KMS-11 (cell line): ENCODE measurements around the gene NCF1.
"Not testable (repeated sequence)": the region's sequence is repeated elsewhere in the genome, so short reads cannot be mapped to it uniquely, and the experiment has no call there.

Experiments
- H2AFZ ChIP-seq: fragments of 200-600 bp; sonication (generic); 2 replicates; pipeline ENCODE4 v1.6.1; 2016; ENCODE audit warnings: antibody characterized with exemption, mixed run types, low read depth
- H3K27ac ChIP-seq: fragments of 200-600 bp; sonication (generic); 2 replicates; pipeline ENCODE4 v1.6.1; 2016; ENCODE audit warnings: mild to moderate bottlenecking, mixed run types
- H3K27me3 ChIP-seq: fragments of 200-600 bp; sonication (generic); 2 replicates; pipeline ENCODE4 v1.6.1; 2017; ENCODE audit warnings: mild to moderate bottlenecking, low read depth, mixed run types, moderate library complexity; ENCODE audit not compliant: insufficient read depth
- H3K36me3 ChIP-seq: fragments of 200-600 bp; sonication (generic); 2 replicates; pipeline ENCODE4 v1.6.1; 2017; ENCODE audit warnings: mild to moderate bottlenecking, mixed run types; ENCODE audit not compliant: insufficient read depth
- H3K4me1 ChIP-seq: fragments of 200-600 bp; sonication (generic); 2 replicates; pipeline ENCODE4 v1.6.1; 2016; ENCODE audit warnings: mild to moderate bottlenecking, low read depth, mixed run types; ENCODE audit not compliant: poor library complexity, severe bottlenecking
- H3K4me2 ChIP-seq: fragments of 200-600 bp; sonication (generic); 2 replicates; pipeline ENCODE4 v1.7.0; 2016; ENCODE audit warnings: mild to moderate bottlenecking, mixed run types
- H3K4me3 ChIP-seq: fragments of 200-600 bp; sonication (generic); IDR thresholded peaks from 2 replicates; pipeline ENCODE4 v1.6.1; 2017; ENCODE audit warnings: low read depth, low read length, mixed read lengths; ENCODE audit not compliant: insufficient read depth
- H3K79me2 ChIP-seq: fragments of 200-600 bp; sonication (generic); 2 replicates; pipeline ENCODE4 v1.6.1; 2016; ENCODE audit warnings: low read depth, mixed run types; ENCODE audit not compliant: insufficient read depth
- H3K9ac ChIP-seq: fragments of 200-600 bp; sonication (generic); 2 replicates; pipeline ENCODE4 v1.6.1; 2016; ENCODE audit warnings: mild to moderate bottlenecking, mixed run types
- H4K20me1 ChIP-seq: fragments of 200-600 bp; sonication (generic); 2 replicates; pipeline ENCODE4 v1.6.1; 2016; ENCODE audit warnings: mild to moderate bottlenecking, mixed run types; ENCODE audit not compliant: insufficient read depth
- TF ChIP-seq, protein P1 (sequence below): fragments of 200-600 bp; sonication (generic); conservative IDR thresholded peaks from 2 replicates; pipeline ENCODE4 v1.6.1; 2017; ENCODE audit warnings: low read depth, mild to moderate bottlenecking, antibody characterized with exemption, low read length, moderate library complexity, mixed read lengths

Gene NCF1

DNA sequence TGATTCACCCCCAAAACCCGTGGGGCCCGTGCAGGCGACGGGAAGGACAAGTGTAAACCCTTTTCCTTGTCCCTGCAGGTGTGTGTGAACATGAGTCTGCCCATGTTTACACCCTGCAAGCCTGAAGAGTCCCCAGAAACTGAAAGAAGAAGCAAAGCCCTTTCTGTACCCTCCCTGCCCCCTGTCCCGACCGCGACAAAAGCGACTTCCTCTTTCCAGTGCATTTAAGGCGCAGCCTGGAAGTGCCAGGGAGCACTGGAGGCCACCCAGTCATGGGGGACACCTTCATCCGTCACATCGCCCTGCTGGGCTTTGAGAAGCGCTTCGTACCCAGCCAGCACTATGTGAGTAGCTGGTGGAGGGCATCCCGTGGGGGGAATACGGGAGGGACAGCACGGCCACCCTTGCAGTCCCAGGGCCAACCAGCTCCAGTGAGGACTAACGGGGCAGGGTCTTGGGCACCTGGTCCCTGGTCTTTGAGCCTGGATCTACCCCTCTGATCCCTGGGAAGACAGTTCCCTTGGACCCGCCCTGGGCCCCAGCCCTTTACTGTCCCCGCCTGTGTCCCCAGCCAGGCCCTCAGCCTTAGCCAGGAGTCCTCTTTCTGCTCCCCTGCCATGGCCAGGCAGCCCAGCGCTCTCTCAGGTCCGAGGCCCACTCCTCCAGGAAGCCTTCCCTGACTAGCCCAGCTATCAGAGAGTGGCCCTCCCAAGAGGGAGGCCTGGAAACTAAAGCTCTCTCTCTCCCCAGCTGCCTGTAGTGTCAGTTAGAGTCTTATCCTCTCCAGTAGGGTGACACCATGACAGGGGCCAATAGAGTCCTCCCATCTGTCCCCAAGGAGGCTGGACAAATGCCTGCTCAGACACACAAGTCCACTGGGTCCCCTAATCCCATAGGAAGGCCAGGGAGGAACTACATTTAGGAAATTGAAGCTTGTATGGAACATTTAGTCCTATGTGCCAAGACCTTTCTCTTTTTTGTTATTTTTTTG, at the start of gene NCF1:
NCF1 (plus strand) TSS at position 252 of the 991 bp plus-strand sequence; CDS start at position 273, 21 bp downstream.
- not testable (repeated sequence) for H4K20me1 ChIP-seq, H2AFZ ChIP-seq, H3K4me2 ChIP-seq, H3K27ac ChIP-seq, H3K4me1 ChIP-seq, H3K36me3 ChIP-seq, H3K79me2 ChIP-seq, H3K9ac ChIP-seq, H3K4me3 ChIP-seq, H3K27me3 ChIP-seq

DNA sequence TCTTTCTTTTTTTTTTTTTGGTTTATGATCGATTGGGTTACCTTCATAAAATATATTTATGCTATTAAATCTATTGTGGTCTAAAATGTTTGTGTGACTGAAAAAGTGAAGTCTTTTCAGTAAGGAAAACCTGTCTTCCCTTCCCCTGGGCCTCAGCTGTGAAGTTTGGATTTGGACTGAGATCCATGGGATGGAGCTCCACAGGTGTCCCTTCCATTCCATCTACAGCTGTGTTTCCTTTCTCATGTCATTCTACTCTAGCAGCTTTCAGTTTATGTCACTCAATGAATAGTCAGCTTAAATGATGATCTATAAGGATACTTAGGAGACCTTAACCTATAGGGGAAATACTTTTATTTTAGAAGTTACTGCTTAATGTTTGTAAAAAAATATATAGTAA, 48.0 kb upstream of the NCF1 start:
- no peaks in the 10 kb centered on the region for H4K20me1 ChIP-seq
- no peak overlapping the region for H3K9ac ChIP-seq
- no peaks in the 10 kb centered on the region for H3K79me2 ChIP-seq
- TF ChIP-seq, protein P1, sequence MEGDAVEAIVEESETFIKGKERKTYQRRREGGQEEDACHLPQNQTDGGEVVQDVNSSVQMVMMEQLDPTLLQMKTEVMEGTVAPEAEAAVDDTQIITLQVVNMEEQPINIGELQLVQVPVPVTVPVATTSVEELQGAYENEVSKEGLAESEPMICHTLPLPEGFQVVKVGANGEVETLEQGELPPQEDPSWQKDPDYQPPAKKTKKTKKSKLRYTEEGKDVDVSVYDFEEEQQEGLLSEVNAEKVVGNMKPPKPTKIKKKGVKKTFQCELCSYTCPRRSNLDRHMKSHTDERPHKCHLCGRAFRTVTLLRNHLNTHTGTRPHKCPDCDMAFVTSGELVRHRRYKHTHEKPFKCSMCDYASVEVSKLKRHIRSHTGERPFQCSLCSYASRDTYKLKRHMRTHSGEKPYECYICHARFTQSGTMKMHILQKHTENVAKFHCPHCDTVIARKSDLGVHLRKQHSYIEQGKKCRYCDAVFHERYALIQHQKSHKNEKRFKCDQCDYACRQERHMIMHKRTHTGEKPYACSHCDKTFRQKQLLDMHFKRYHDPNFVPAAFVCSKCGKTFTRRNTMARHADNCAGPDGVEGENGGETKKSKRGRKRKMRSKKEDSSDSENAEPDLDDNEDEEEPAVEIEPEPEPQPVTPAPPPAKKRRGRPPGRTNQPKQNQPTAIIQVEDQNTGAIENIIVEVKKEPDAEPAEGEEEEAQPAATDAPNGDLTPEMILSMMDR, result no peak
- no peaks in the 10 kb centered on the region for H3K4me1 ChIP-seq
- no peaks in the 10 kb centered on the region for H3K27me3 ChIP-seq
- no peak overlapping the region for H3K4me2 ChIP-seq
- H3K36me3 ChIP-seq, result peaks cover 6% of the 10 kb centered on the region; the same call in 1 of the 2 replicates
- H3K4me3 ChIP-seq, result no peak overlapping the region
- H2AFZ ChIP-seq, result no peak overlapping the region
- no peak overlapping the region for H3K27ac ChIP-seq

DNA sequence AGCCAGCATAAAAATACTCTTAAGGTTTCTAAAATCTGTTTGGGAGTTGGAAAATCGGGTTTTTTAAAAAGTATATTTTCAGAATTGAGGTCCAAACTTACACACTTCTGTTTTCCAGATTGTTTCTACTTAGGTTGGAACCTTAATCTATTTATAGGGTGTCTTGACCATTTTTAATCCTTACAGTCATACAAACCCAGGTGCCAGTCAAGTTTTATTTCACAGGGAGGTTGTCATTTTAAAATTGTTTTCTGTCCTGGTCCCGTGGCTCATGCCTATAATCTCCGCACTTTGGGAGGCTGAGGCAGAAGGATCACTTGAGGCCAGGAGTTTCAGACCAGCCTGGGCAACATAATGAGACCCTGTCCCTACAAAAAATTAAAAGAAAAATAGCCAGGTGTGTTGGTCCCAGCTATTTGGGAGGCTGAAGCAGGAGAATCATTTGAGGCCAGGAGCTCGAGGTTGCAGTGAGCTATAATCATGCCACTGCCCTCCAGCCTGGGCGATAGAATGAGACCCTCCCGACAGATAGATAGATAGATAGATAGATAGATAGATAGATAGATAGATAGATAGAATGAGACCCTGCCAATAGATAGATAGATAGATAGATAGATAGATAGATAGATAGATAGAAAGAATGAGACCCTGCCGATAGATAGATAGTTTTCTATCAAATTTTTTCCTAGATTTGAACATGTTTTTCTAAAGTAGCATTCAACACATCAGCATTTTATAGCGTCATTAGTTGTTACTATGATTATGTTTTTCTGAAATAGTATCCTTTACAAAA, 47.3 kb upstream of the NCF1 start:
- Histone ChIP-seq H3K79me2 (no peaks in the 10 kb centered on the region), H3K27ac (no peak overlapping the region), H2AFZ (no peak overlapping the region), H3K4me3 (no peak overlapping the region), H3K27me3 (no peaks in the 10 kb centered on the region), H3K9ac (no peak overlapping the region), H4K20me1 (no peaks in the 10 kb centered on the region), H3K4me1 (no peaks in the 10 kb centered on the region), H3K36me3 (peaks cover 6% of the 10 kb centered on the region; the same call in 1 of the 2 replicates), H3K4me2 (no peak overlapping the region)
- TF ChIP-seq, protein P1, result no peak

DNA sequence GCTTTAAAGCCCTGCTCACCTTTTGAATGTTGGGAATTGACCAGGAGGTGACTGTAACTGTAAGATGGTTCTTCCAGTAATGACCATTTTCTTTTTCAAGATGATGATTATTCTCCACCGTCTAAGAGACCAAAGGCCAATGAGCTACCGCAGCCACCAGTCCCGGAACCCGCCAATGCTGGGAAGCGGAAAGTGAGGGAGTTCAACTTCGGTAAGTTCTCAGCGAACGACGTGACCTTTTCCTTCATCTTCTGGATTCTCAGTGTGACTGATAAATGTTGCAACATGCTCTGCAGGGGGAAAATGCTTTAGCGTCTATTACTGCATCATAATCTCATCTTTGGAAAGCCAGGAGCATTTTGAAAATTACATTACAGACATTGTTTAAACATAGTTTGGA, 45.1 kb upstream of the NCF1 start:
- H3K4me3 ChIP-seq, H3K9ac ChIP-seq, H3K79me2 ChIP-seq: not testable (repeated sequence)

DNA sequence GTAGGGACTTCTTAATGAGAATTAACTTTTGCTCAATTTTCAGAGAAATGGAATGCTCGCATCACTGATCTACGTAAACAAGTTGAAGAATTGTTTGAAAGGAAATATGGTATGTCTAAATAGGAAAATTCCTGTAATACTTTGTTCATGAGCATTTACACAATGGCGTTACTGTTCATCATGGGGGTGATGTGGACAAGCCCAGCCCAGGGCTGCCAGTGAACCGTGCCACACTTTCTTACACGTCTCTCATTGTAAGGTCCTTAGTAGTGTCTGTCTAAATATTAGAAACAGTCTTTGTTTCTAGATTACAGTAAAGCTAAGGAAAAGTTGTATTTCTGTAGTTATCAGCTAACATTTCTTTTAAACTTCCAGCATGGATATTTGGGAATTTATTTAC, 43.6 kb upstream of the NCF1 start:
- not testable (repeated sequence) for H2AFZ ChIP-seq, H3K27me3 ChIP-seq, H3K4me3 ChIP-seq, H3K4me2 ChIP-seq, H4K20me1 ChIP-seq, H3K79me2 ChIP-seq, H3K9ac ChIP-seq, H3K36me3 ChIP-seq, H3K27ac ChIP-seq, H3K4me1 ChIP-seq

More for the DNA sequence above, 45.1 kb upstream of the NCF1 start:
- H3K36me3 ChIP-seq, H3K4me2 ChIP-seq, H2AFZ ChIP-seq, H3K4me1 ChIP-seq, H3K27me3 ChIP-seq, H3K27ac ChIP-seq, H4K20me1 ChIP-seq: not testable (repeated sequence)

DNA sequence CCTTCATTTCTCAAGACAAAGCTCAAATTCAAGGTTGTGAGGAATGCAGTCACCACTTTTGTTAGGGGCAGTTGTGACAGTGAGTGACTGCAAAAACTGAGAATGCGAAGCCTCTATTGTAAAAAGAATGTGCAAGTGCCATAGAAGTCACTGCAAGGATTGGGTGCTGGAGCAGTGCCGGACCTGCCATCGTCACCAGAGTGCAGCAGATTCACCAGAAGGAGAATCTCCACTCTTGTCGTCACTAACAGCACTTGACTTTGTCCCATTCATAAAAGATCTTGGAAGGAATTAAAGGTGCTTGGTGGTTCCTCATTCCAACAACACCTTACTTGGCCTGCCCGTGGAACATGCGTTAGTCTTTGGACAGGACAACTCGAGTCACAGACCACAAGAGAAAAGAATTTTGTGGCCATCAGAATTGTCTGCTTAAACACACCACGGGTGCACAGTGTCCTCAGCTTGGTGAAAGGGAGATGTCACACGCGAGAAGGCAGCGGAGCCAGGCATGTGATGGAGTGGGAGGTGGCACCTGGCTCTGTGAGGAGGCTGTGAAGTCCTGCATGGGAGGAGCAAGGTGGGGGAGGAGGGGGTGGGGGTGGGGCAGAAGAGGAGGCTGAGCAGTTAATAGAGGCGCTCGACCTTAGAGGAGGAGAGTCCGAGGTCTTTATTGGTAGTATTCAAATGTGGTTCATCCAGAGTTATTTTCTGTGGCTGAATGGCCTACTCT, 33.7 kb upstream of the NCF1 start:
- not testable (repeated sequence) for H3K27ac ChIP-seq, H3K4me1 ChIP-seq

DNA sequence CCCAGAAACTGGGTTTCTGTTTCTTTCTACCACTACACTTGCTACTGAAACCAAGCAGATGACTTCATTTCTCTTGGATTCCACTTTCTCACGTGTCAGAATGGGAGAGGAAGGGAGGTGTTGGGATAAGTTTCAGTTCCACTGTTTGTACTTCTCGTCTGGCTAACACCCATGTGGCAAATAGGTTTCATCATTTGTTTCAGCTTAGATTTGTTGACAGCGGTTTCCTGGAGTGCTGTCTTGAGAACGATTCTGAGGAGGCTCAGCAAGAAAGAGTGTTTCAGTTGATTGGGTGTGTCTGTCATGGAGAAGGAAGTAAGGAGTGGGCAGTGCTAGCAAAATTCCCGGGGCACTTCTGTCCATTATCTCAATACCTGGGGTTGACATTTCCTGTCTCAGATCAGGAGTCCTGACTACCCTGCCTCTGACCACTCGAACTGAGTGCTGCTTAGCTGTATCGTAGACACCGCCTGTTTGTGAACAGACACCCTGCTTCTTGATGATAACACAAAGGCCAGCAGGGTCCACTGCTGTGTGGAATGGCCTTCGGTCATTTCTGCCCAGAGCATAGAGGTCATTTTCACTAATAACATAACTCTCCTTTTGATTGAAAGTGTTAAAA, 29.8 kb upstream of the NCF1 start:
- H3K4me2 ChIP-seq, H2AFZ ChIP-seq, H3K27me3 ChIP-seq, H3K4me3 ChIP-seq, H3K9ac ChIP-seq, H3K79me2 ChIP-seq, H4K20me1 ChIP-seq, H3K36me3 ChIP-seq, H3K4me1 ChIP-seq, H3K27ac ChIP-seq: not testable (repeated sequence)

More for the DNA sequence above, 33.7 kb upstream of the NCF1 start:
- not testable (repeated sequence) for H3K36me3 ChIP-seq, H4K20me1 ChIP-seq, H2AFZ ChIP-seq, H3K9ac ChIP-seq, H3K4me2 ChIP-seq, H3K27me3 ChIP-seq, H3K4me3 ChIP-seq, H3K79me2 ChIP-seq
